NCI-H2081 treated with DMSO at 0.1 percent for 48 hours (cell line): ENCODE results near the gene SLC35E1.
A peak's percentile ranks its signal among the peaks of the same experiment; 100 is the strongest.

Experiments used
- DNase-seq: peaks from one replicate; lab custom pipeline; 2025; lab: John Stamatoyannopoulos, UW

SLC35E1 gene

DNA sequence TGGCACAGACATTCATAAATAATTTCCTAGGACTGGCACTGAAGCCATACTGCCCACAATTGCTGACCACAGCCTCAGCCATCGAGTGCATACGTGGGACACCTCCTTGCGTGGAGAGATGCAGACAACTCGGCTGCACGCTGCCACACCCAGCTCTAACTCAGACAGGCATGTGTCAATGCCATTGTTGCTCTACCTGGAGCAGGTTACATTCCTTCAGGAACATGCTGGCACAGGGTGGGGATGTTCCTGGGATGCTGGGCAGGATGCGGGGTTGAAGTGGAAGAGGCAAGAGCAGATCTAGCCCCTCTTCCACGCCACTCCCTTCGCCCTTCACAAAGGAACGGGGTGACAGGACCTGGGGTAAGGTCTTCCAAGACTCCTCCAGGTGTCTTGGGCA lies 24.2 kb upstream of the SLC35E1 start:
- no peak for DNase-seq

DNA sequence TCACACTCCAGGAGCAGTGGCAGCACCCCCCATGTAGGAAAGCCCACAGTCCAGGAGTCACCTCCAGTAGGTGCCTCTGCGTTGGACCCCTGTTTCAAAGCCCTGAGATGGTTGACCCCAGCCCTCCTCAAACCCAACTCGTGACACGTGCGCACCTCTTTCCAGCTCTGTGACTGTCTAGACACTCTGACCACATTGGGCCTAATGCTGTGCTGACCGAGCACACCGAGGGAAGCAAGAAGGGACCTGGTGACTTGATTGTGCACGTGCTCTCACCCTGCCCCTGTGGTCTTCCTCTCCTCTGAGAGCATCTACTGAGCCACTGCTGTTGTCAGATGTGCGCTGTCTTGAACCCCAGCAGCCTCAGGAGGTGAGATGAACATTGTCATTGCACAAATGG lies 22.9 kb upstream of the SLC35E1 start:
- no peak for DNase-seq

DNA sequence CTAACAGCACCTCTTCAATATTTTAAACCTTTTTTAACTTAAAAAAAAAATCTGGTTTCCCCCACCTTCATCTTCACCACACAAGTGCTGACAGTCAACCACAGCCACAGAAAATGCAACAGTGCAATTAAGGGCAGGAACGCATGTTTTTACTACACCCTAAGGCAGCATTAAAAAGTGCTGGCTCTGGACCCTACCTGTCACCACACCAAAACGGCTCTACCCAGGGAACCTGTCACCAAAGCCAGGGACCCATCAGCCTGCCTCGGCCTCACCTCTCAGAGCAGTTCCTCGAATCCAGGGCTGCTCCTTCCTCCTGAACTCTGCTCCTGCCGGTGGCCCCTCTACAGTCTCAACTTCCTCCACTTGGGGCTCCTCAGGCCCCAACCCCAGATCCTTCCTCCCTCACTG lies 22.5 kb upstream of the SLC35E1 start:
- no peak for DNase-seq

DNA sequence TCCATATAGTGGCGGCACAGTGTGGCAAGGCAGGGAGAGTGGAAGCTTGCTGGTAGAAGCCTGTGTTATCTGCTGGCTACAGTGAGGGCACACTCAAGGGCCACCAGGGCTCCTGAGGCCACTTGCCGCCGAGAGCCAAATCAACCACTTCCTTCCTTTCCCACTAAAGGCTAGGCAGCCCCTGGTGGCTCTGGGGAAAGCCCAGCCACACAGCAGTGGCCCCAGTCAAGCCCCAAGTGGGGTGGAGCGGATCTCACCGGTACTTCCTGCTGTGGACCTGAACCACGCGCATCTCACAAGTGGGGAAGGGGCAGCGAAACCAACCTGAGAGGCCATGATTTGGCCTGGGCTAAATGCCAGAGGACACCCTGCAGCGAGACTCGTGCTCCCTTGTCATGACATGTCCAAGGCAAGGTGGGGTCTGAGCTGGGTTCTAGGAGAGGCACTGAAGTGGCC lies 21.9 kb upstream of the SLC35E1 start:
- no peak for DNase-seq

DNA sequence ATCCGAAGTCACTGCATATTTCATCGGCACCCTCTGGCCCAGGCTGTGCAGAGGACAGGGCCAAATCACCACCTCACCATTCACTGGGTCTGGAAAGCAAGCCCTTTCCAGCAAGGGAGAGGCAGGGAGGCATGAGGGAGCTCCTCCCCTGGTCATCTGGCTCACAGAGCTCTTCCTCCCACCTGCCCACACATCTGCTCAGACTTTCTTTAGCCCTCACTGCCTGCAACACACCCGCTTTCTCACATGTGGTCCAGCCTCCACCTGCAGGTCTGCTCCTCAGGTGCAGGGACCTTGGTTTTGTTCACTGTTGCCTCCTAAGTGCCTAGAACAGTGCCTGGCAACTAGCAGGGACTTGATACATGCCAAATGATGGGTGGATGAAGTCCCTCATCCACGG lies 21.0 kb upstream of the SLC35E1 start:
- no peak for DNase-seq

DNA sequence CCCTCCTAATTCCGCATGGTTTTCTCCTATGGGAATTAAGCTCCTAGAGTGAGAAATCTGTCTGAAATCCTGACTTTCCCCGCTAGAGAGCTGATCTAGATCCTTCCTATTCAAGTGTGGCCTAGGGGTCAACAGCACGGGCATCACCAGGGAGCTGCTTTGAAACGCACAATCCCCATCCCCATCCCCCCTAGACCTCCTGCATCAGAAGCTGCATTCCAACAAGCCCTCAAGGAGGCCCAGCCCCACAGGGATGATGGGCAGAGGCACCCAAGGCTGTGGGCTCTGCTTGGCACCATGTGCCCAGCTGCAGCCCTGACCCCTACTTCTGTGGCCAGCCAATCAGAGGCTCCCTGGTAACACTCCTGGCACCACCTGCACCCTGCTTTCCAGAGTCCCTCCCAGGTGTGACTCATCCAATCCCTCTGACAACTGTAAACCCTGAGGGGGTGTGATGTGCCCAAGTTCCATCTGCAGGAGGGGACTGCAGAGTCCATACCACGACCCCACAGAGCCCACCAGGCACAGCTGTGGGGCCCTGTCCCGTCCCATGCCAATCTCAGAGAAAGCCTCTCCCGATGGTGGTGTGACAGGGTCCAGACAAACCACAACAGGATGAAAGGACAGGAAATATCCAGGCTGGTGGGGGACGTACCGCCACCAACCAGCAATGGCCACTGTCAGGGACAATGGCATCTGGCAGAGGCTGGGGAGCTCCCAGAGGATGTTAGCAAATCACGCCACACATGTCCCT lies 19.8 kb upstream of the SLC35E1 start:
- DNase-seq, result no peak

DNA sequence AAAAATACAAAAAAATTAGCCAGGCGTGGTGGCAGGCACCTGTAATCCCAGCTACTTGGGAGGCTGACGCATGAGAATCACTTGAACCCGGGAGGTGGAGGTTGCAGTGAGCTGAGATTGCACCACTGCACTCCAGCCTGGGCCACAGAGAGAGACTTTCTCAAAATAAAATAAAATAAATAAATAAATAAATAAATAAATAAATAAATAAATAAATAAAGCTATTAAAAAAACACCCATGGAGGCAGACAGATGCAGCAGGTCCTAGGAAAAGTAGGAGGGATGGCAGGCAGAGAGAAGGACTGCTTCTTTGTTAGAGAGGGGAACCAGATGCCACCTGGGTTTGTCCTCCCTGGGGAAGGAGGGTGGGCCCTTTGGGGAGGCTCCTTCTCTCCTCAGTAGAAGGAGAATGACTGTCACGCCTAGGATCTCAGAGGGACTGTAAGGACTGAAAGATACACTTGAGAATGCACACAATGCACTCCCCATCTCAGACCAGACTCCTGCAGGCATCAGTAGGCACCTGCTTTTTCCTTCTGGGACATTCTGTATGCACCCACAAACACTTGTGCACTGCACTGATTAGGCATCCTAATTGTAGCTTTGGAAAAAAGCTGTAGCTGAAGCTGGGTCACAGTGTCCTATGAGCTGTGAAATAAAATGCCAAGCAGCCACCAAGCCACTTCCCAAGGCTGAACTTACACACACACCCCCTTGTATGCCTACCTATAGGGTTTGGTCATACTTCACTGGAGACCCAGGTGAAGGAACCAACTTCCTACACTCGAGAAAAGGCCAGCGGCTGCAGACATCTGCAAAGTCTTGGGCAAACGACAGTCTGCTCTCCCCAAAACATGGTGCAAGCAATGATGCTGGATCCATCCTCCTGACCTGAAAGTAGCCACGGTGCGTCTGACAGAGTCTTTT lies 18.9 kb upstream of the SLC35E1 start:
- DNase-seq, result no peak

DNA sequence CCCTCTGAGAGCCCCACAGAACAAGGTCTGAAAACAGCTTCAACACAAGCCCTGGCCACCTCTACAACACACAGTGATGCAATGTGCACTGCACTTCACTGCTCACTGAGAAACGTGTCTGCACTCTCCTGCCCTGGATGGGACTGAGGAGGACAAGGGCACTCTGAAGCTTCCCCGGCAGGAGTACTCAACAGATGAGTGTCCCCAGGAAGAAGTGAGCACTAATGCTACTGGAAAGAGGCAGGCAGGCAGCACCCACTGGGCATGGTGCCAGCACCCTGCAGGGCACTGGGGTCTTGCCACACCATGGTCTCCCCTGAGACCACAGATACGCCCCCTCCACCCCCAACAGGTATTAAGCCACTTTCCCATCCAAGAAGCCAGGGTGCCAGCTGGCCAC lies 17.7 kb upstream of the SLC35E1 start:
- DNase-seq, result no peak

DNA sequence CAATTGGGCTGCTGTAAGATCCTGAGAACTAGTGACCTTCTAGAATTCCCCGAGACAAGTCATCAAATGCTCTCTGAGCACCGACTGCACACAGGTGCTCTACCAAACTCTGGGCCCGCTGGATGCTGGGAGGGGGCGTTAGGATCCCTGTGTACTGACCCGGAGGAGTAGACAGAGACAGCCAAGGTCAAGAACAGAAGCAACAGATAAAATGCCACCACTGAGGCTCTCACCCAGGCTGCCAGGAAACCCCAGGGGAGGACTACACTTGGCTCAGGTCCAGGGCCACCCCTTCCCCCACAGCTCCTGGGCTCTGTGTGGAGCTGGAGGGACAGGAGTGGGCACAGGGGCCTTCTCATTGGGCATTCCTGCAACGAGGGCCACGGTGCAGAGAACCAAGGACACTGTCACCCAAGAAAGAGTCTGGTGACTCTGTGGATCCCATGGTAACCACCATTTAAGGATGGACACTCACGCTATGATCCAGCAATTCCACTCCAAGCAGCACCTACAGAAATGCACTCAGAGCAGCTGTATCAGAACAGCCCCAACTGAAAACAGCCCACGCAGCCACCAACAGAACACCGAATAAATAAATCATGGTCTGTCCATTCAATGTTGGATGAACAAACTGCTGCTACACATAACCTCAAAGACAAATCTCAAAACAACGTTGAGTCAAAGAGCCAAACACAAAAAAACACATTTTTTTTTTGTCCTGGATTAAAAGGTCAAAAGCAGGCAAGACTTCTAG lies 16.8 kb upstream of the SLC35E1 start:
- DNase-seq, result no peak

DNA sequence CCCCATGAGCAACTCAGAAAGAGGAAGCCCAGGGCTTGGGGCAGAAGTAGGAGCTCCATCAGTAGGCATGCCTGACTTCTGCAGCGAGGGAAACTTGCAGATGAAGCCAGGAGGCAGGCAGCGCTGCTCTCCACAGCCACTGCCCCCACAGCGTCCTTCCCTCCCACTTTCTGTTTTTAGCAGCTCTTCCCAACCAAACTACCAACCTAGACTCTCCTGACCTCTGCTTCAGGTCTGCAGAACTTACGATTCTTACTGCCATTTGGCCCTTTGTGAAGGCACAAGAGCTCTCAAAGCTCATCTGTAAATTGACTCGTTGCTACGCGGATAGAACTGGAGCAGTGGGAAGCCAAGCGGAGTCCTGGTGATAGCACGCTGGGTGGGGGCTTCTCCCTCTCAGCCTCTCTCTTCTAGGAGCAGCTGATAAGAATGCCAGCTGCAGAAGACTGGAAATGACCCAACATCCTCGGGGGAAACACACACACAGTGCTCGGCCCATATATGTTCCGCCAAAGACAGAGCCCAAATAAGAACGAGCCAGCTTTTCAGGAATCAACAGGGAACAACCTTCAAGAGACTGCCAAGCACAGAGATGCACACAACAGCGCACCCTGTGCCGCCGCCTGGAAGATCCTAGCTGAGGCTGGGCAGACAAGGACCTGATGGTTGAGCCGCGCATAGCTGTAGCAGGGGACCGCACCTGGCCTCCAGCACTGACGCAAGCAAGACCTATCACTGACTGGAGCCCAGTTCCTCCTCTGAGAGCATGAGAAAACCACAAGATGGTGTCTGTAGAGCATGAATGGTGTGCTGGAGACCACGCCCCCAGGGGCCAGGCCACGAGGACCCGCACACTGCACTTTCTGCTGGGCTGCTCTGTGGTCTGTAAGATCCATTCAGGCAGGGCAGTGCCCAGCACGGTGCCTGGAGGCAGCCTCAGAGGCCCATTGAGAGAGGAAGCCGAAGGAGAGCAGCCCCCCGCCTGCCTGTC lies 15.9 kb upstream of the SLC35E1 start:
- DNase-seq, result no peak

DNA sequence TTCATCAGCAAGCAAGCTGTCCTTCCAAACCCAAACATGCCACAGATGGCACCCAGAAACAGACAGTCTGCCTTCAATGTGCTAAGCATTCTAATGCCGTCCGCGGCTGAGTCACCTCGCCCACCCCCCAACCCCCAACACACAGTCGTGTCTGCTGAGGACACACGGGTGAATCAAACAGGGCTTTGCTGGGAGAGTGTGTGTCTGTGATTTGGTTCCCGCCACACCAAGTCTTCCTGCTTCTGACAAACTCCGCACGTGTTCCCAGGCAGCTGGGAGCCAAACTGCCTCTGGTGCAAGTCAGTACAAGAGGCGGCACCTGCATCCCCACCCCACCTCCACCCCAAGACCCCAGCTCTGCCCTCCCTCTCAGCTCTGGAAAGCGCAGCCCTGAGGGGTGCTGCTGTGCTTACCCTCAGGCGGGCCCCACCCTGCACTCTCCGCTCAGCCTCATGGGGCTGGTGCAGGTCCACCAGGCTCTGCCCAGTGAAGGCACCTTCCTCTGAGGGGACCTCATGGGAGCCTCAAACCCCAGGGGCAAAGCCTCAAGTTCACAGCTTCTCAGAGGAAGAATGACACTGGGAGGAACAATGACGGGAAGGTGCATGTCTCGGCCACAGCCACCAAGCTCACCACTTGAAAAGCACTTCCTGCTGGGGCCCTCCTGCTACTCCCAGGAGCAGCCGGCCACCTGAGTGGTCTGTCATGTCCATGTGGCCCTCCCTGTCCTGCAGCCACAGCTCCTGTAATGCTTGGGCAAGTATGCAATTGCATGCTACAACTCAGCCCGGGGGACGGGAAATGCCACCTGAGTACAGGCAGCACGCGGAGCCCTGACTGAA lies 15.0 kb upstream of the SLC35E1 start:
- no peak for DNase-seq

DNA sequence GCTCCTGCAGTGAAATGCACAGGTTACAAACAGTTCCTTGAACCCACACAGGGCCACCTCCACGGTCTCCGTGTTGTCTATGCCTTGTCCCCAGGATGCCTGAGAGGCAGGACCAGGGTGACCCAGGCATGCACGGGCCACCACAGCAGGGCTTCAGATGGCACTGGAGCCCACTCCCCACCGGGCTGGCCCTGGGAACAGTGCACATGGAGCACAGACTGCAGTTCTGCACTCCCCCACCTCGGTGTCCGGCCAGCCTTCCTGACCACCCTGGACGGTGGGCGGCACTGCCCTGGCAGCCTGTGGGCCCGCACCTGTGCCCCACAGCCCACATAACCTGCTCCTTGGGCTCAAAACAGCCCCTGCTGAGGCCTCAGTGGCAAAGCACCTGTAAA lies 14.3 kb upstream of the SLC35E1 start:
- no peak for DNase-seq

DNA sequence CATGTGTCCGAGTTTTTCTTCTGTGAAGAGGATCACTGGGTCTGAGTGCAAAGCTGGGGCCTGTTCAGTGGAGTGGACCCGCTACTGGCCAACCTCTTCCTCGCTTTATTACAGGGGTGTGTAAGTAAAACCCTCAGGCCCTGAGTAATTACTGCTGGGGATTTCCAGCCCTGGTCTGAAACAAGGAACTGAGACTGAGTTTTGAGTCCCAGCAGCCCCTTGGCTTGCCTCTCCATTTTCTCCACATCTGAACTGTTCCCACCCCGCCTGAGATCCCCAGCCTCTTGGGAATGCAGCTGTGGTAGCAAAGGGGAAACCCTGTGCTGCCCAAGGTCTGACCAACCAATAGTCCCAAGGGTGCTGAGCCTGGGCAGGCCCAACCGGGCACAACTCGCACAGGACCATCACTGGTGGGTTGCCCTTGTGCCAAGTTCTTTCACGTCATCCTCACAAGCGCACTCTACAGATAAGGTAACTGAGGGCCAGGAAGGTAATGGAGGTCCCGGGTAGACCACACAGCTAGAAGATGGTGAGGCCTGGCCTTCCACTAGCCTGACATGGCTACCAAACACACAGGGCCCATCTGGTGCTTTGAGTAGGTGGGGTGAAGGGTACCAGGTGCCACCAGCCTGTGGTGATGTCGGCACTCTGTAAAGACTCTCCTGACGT lies 13.7 kb upstream of the SLC35E1 start:
- no peak for DNase-seq

DNA sequence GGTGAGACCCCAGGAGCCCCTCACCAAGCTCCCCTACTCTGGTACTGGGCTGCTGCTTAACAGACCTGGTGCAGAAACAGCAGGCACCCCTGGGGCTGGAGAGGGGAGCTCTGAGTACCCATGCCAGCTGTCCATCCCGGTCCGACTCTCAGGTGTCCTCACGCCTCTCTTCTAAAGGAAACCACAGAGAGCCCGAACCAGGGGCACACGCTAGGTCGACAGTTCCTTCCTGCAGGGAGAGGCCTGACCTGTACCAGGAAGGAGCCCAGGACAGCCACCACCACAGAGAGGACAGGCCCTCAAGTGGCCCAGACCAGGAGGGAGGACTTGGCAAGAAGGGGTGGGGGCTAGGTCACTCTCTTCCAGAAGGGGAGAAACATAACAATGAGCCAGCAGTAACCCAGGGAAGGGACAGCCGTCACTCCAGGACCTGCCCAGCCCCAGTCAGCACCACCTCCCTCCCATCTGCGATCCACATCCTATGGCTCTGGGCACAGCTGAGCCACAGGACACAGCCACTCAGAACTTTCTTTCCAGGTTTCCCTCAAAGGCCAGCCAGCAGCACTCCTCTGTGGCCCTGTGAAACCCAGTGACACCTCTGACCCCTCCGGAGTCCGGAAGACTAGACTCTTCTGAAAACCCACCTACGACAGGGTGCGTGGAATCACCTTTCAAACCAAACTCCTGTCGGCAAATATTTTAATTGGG lies 13.0 kb upstream of the SLC35E1 start:
- DNase-seq, result no peak

DNA sequence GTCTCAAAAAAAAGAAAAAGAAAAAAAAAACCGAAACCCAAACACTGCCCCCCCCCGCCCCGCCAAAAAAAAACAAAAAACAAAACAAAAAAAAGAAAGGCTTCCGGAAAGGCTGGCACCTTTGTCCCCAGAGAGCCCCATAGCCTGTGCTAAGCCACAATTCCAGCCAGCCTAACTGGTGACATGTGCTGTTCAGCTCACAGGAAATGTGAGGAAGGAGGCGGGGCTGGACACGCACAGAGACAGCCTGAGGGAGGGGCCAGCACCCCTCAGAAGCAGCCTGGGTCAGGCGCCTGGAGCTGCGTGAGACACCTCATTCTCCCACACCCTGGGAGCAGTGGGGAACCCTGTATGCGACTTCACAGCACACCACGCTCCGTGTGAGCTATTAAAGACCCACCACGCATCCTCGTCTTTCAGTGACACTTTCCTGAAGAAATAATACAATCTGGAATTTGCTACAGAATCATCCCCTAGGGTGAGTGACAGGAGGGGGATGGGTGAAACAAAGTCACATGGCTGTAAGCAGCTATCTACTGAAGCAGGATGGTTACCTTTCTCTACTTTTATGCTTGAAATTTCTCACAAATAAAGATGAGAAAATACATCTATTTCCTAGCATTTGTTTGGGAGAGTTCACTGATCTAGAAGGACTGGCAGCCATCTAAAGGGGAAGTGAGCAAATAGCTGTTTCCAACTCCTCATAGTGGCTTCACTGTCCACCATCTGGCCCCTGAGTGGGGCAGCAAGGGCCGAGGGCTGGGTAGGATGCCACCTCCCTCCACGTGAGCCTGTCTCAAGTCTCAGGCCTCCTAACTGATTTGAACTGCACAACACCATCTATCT lies 12.3 kb upstream of the SLC35E1 start:
- DNase-seq, result peak; percentile 1

DNA sequence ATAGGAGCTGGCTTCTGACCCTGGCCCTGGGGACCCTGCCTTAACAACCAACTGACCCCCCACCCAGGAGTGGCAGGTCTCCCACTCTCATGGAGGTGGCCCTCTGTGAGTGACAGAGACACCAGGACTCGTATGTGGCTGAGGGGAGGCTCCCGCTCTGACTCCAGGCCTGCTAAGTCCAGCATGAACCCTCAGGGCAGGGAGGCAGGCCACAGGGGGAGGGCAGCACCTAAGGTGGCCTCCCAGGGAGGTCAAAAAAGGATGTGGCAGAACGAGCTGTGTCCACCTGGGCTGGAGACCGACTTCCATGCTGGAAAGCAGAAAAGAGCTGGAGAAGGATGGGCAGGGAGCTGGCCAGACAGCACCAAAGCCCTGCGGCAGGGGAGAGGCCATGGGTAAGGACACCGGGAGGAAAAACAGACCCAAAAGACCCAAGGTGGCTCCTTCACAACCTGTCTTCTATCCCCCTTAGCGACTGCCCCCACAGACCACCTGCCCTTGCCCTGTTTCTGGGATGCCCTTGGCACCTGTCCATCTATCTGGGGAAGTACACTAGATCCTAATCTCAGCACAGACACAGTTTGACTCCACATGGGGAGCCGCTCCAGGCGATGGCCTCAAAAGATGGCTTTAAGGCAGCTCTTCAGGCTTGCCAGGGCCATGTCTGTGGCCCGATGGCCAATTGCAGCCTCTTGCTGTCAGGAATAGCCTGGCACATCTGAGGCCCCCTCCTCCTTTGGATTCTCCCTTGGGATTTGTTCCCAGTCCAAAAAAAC lies 10.5 kb upstream of the SLC35E1 start:
- DNase-seq, result no peak

DNA sequence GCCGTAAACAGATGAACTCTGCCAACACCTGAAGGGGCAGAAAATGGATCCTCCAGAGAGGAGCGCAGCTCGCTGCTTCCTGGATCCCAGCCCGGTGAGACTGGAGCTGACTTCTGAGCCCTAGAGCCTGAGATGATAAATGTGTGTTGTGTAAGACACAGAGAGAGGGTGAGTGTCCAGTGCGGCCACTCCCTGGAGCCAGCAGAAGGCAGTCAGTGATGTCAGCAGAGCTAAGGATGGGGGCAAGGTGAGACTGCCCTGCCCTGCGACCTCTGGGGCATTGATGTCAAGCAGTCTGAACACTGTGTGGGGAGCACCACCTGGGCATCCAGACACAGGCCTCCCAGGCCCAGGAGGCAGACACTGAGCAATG lies 9.7 kb upstream of the SLC35E1 start:
- no peak for DNase-seq
